ENCODE measurements around the gene FAM9C.
"Not testable (repeated sequence)": the region's sequence is repeated elsewhere in the genome, so short reads cannot be mapped to it uniquely, and the experiment has no call there.

The FAM9C gene

DNA sequence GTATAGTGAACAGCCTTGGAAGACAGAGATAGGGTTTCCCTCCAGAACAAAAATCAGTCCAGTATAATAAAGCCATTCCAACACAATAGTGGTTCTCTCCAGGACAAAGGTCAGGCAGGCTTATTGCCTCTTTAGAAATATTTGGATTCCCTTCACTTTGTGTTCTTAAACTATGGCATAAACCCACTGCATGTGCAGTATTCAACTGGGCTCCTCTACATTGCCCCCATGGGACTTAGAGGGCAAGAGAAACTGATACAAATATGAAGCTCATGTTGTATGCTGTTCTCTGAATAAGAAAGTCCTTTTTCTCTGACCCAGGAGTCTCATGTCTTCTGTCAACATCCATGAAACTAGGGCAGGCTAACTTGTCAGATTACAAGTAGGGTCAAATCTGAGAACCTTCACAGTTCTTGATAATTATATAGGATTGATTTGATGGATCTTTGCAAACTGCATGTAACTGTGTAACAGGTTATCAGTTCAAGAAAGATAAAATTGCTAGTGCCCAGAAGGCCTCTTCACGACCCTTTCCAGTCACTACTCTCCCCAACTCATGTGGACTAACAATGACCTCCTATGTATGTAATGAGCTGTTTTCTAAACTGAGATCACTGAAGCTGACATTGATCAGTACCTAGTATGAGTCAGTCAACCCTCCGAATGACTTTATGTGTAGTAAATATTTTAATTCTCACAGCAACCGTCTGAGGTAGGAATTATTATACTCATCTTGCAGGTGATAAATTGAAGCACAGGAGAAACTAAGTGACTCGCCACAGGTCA, 31.9 kb upstream of the FAM9C start:
- DNase-seq (ENCODE audit: low read depth) = no peak

DNA sequence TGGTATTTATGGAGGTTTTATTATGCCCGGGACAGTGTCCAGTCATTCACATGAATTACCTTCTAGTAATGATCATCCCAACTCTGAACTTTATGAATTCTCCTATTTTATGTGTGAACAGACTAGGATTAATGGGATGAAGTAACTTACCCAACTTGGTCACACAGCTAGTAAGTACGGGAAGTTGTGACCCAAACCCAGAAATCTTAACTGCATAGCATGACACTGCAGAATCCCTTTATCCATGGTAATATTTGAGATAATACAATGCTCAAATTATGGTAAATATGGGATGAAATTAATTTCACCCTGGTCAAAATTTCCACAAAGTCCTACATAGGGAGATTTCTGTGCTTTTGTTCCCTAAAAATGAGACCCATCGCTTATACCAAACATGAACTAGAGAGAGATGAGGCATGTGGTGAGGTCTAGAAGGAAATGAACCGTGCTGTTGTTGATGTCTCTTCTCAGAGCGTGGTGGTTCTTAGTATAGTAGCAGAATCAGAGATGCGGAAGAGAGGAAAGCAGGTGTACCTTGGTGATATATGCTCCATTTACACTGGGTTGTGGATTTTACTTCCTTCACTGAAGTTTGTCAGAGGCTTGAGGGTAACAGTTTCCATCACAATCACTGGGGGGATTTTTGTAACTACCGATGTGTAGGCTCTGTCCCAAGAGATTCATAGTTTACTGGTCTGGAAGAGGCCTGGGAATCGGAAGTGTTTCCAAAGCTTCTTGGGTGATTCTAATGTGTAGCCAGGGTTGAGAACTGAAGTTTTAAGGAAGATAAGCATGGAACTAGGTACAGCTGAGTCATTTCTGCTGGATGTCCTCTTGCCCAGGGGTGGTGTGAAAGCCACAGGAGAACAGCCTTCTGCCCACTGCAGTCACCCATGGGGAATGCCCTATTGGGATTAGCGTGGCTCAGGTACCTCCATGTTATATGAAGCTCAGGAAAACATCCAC, 30.2 kb upstream of the FAM9C start:
- no peak for DNase-seq (ENCODE audit: low read depth)

DNA sequence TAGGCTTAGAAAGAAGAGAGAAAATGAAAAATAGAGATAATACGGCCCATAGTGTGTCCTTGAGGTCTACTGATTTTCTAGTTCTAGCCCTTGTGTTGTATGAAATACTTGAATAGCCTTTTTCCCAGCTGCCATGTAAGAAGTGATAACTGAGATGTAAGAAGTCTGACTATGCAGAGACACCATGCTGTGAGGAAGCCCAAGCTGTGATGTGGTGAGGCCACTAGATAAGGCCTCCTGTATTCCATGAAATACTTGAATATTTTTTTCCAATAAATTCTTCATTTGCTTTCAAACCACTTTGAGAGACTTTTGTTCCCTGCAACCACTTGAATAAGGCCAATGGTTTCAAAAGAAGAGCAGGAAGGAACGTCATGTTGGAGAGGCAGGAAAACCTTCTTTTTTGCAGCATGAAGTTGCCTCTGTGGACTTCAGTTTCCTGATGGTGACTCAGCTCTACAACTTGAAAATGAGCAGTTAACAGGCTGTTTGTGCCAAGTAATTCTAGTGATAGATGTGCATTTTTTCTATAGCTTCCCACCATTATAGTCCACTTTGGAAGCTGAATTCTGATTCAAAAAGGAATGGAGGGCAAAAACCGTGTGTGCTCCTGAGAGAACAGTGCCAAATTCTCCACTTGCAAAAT, 25.5 kb upstream of the FAM9C start:
- no peak for DNase-seq (ENCODE audit: low read depth)

- DNase-seq (ENCODE audit: low read depth) = no peak
Observed at GRCh38 chrX:13068651-13069050, 24.2 kb upstream of the FAM9C start.

- no peak for DNase-seq (ENCODE audit: low read depth)
Observed at GRCh38 chrX:13067773-13068172, 23.4 kb upstream of the FAM9C start.

- DNase-seq (ENCODE audit: low read depth) = no peak
Observed at GRCh38 chrX:13066391-13066790, 22.0 kb upstream of the FAM9C start.

GRCh38 chrX:13064599-13065143, 20.3 kb upstream of the FAM9C start:
- DNase-seq (ENCODE audit: low read depth) = no peak

DNA sequence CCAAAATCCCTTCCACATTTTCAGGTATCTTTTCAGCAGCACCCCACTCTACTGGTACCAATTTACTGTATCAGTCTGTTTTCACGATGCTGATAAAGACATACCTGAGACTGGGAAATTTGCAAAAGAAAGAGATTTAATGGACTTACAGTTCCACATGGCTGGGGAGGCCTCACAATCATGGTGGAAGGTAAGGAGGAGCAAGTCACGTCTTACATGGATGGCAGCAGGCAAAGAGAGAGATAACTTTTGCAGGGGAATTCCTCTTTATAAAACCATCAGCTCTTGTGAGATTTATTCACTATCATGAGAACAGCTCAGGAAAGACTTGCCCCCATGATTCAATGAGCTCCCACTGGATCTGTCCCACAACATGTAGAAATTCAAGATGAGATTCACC, 18.7 kb upstream of the FAM9C start:
- DNase-seq (ENCODE audit: low read depth) = not testable (repeated sequence)

GRCh38 chrX:13062331-13062730, 17.9 kb upstream of the FAM9C start:
- not testable (repeated sequence) for DNase-seq (ENCODE audit: low read depth)

- not testable (repeated sequence) for DNase-seq (ENCODE audit: low read depth)
Observed at GRCh38 chrX:13061215-13061708, 16.8 kb upstream of the FAM9C start.

DNA sequence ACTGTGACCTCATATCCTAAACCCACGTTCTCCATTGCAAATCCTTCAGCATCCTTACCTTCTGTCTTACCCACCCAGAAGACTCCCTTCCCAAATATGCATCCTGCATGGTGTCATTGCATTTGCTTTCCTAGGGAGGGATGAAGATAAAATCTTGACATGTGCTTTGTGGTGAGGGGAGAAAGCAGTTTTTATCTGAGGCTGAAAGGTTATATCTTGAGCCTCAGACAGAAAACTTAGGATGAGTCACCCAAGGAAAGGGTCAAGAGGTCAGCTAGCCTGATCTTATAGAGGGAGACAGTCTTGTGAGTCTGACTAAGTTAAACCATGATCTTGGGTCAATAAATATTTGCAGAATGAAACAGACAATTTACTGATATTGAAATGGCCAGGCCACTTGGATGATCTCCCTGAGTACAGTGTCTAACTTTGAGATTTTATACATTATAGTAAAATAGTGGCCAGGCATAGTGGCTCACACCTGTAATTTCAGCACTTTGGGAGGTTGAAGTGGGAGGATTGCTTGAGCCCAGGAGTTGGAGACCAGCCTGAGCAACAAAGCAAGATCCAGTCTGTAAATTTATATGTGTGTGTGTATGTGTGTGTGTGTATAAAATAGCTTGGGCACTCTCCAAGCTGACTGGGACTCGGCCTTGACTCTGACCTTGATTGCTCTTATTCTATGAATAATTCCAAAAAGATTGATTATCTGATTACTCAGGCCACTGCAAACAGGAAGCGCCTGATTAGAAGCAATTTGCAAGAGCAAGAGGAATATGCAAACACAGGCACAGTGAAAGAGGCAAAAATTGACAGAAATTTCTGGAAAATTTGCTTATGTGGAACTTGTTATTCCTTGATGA, 15.4 kb upstream of the FAM9C start:
- no peak for DNase-seq (ENCODE audit: low read depth)

GRCh38 chrX:13055486-13055885, 11.1 kb upstream of the FAM9C start:
- DNase-seq (ENCODE audit: low read depth) = no peak

DNA sequence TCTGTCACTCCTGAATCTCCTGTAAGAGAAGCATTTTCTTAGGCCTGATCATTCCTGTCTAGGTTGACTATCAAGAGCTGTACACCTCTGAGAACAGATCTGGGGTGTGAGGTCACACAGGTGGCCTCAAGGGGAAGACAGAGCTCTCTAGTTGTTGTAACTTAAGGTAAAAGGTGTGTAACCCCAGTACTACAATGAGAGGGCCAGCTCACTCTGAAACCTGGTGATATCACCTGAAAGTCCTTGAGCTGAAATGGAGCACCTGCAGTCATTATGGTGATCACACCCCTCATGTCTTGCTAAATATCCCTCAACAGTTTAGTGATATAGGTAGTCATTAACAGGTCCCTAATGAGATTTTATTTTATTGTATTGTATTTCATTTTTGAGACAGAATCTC, 8.8 kb upstream of the FAM9C start:
- no peak for DNase-seq (ENCODE audit: low read depth)

DNA sequence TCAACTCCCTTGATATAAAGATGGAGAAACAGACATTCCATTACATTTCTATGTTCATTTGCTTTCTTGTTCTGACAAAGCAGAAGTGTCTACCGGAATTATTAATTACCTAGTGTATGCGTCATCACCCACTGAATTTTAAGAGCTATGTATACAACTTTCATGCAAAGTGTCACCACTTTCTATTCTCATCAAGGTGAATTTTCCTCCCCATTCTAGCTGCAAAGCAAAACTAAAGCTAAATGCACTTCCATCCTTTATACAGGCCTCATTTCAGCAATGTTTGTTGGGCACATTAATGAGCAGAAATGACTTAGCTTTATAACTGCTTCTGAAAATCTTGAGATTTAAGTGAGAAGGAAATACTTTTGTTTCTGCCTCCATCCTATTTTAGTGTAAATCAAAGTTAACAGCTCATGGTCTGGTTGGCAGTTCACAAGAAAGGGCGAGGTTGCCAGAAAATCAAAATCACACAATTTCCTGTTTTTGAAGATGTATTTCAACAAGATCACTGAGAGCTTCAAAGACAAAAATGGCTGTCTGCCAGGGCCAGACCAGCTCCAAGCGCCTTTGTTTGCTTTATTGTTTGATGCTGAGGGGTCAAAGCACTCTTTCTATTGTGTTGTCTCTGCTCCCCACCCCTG, 7.2 kb upstream of the FAM9C start:
- no peak for DNase-seq (ENCODE audit: low read depth)

DNA sequence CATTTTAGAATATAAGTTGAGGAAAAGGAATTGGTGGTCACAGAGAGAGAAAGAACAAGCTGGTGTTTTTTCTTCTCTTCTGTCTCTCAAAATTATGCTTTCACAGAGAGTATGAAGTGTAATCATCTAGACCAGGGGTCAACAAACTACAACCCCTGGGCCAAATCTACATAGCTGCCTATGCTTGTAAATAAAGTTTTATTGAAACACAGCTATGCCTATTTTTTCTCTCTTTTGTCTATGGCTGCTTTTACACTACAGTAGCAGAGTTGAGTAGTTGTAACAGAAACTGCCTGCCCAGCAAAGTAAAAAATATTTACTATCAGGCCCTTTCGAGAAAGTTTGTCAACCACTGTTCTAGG, 6.7 kb upstream of the FAM9C start:
- DNase-seq (ENCODE audit: low read depth) = no peak

GRCh38 chrX:13050151-13050550, 5.7 kb upstream of the FAM9C start:
- no peak for DNase-seq (ENCODE audit: low read depth)

DNA sequence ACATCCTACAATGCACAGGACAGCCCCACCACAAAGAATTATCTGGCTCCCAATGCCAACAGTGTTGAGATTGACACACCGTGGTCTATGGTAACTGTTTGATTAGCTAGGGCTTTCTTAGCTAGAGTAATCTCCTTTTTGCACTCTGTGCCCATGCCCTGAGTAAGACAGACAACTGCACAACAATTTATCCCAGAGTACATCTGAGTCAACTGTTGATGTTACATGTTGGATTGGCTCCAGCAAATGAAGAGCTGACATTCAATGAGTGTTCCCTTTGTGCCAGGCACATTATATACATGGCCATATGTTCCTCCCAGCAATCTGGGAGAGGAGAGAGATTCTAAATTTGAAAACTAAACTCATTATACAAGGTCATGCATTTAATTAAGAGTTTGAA, 3.9 kb upstream of the FAM9C start:
- DNase-seq (ENCODE audit: low read depth) = no peak

GRCh38 chrX:13047759-13048158, 3.3 kb upstream of the FAM9C start:
- DNase-seq (ENCODE audit: low read depth) = no peak

DNA sequence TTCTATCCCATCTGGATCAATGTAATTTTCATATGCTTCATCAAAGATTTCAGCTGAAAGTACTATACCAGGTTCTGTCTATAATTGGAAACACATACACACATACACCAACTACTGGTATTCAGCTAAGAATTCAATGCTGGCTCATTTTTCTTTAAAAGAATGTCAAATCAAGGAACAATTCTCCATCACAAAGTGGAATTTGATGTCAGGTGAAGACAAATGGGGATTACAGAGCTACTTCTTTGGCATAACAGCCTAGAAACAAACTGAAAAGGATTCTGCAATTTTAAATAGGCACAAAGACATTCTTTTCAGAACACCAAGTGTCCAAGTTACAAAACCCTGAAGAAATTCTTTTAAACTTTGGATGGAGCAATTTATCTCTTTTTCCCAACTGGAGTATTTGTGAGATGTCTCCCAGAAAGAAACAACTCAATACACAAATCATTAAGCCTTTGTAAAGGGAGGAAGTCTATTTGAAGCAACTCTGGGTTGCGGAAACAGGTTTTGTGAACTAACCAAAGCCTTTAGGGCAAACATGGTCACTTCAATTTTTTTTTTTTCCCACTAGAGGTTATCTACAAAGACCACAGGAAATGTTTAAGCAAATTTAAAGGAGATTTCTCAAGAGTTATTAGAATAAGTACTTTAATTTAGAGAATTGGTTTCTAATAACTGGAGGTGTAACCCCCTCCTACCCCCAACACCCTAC, 1.9 kb upstream of the FAM9C start:
- no peak for DNase-seq (ENCODE audit: low read depth)

DNA sequence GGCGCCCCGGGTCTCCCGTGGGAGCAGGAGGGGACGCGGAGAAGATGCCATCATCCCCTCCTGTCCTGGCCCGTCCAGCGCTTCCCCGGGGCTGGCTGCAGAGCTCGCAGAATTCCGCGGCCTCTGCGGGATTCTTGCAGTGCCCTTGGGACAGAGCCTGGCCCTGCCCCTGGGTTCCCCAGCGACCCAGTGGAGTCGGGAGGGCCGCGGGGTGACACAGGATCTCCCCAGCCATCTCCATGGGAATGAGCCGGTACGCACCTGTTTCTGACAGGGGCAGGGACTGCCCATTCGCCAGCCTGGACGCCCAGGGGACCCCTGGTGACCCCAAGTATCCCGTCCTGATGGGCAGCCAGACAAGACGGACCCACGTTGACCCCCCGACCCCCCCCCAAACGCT, 482 bp downstream of the FAM9C start:
- DNase-seq (ENCODE audit: low read depth) = no peak
